HCT116 (cell line): Measurements from ENCODE around the gene TMEM120A.
"Not testable (repeated sequence)": the region's sequence is repeated elsewhere in the genome, so short reads cannot be mapped to it uniquely, and the experiment has no call there.

Experiments
- CTCF ChIP-seq, 3 experiments: fragments of 200-600 bp in 1 of 3; sonication (generic) in 1 of 3; IDR thresholded peaks in 2 of 3; conservative IDR thresholded peaks in 1 of 3; 2 replicates each; pipeline ENCODE4 v1.5.1; 2012 to 2017; ENCODE audit warnings: low read depth in 2 of 3, low read length in 2 of 3, antibody characterized with exemption in 1 of 3, borderline replicate concordance in 1 of 3, control low read depth in 1 of 3, mild to moderate bottlenecking in 1 of 3, mixed read lengths in 1 of 3, mixed run types in 1 of 3, moderate library complexity in 1 of 3; ENCODE audit not compliant: insufficient read depth in 1 of 3
- EGR1 ChIP-seq: IDR thresholded peaks from 2 replicates; pipeline ENCODE4 v1.6.1; 2012; ENCODE audit warnings: low read depth
- EZH2phosphoT487 ChIP-seq: fragments of 200-600 bp; IDR thresholded peaks from 2 replicates; pipeline ENCODE4 v1.6.1; 2018; ENCODE audit warnings: antibody characterized with exemption, borderline replicate concordance
- POLR2A ChIP-seq: IDR thresholded peaks from 2 replicates; pipeline ENCODE4 v1.7.0; 2011; ENCODE audit warnings: borderline replicate concordance; ENCODE audit not compliant: insufficient read depth, insufficient read length; ENCODE audit errors: extremely low read depth

- TF ChIP-seq CTCF (IDR thresholded peaks at IDR 0.05 in 2 of 3, conservative IDR thresholded peaks at IDR 0.05 in 1 of 3; ENCODE audit: borderline replicate concordance in 1 of 3, insufficient read depth in 1 of 3, low read depth in 2 of 3, low read length in 2 of 3); EZH2phosphoT487; POLR2A; EGR1: not testable (repeated sequence)
Measured at GRCh38 chr7:76005004-76005403, 10.6 kb upstream of the TMEM120A start.
